Measurements from ENCODE around the gene ZCCHC14. TPM values are rescaled to one million over a fixed set of nuclear protein-coding genes. Genes with fewer than 3 reads are reported as not detected.
A peak's percentile ranks its signal among the peaks of the same experiment; 100 is the strongest.
"Not testable (repeated sequence)": the region's sequence is repeated elsewhere in the genome, so short reads cannot be mapped to it uniquely, and the experiment has no call there.

Gene ZCCHC14
- total RNA-seq, 2 experiments from 2014 or later, result 4.6 to 5.9 TPM

DNA sequence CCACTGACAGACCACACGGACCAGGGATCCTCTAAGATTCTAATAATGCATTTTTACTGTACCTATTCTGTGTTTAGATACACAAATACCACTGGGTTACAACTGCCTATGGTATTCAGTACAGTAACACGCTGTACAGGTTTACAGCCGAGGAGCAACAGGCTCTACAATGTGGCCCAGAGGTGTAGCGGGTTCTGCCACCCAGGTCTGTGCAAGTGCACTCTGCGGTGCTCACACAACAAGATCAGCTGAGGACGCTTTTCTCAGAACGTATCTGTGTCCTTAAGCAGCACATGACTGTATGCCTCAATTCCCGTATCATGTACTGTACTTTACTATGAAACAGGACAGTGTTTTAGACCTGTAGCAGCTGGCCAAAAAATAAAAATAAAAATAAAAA, 6.5 kb downstream of the ZCCHC14 start:
- CTCF ChIA-PET, result interaction anchor here (0.8 to 1.6 kb wide), 4 partner anchors 9 to 150 kb away, joined by 3 to 6 read pairs (median 3); no protein-coding TSS in a partner anchor
- peak overlapping the region; percentile 79 for H3K27ac Mint-ChIP-seq
- DNase-seq, result no peak

DNA sequence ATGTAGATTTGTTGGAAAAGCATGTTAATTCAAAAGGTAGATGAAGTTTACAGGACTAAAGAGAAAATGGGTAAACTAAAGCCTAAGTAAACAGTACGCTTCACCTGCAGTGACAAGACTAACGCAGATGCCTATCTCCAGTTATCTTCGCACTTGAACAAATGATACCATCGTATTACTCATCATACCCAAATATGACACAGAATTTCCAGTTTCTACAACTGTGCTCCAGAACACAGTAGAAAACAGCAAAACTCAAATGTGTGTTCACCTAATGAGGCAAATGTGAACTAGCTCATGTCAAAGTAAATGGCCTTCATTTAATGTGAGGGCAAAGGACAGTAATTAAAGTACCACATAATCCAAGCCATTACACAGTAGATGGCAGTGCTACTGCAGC, 7.0 kb downstream of the ZCCHC14 start:
- ChIA-PET CTCF (interaction anchor here (0.8 to 1.2 kb wide), 3 partner anchors 8 to 62 kb away, joined by 3 read pairs; no protein-coding TSS in a partner anchor), POLR2A (interaction anchor here (0.7 to 2.1 kb wide), 2 partner anchors 21 to 1725 kb away, joined by 3 to 6 read pairs; no protein-coding TSS in a partner anchor)
- H3K9me3 Mint-ChIP-seq; intact Hi-C loops (cut with micrococcal nuclease); H3K36me3 Mint-ChIP-seq (ENCODE audit: low read depth); H3K4me3 Mint-ChIP-seq; H3K27me3 Mint-ChIP-seq: not testable (repeated sequence)
- Mint-ChIP-seq H3K4me1 (ENCODE audit: low read depth) (peaks cover 81% of the 10 kb centered on the region), H3K27ac (peak overlapping the region; percentile 79)
- DNase-seq (peak; percentile 19), ATAC-seq (peak; percentile 67)

More for the DNA sequence above, 6.5 kb downstream of the ZCCHC14 start:
- ATAC-seq, result no peak
- intact Hi-C loops (cut with micrococcal nuclease), result no loop called here
- no peaks in the 10 kb centered on the region for H3K9me3 Mint-ChIP-seq
- peaks cover 82% of the 10 kb centered on the region for H3K4me1 Mint-ChIP-seq (ENCODE audit: low read depth)
- no peak for TF ChIP-seq CTCF (IDR thresholded peaks at IDR 0.05)
- POLR2A ChIA-PET, result interaction anchor here (2.1 kb wide), 1 partner anchor 21 kb away, joined by 6 read pairs; no protein-coding TSS in a partner anchor
- H3K36me3 Mint-ChIP-seq (ENCODE audit: low read depth), result peaks cover 3% of the 10 kb centered on the region
- H3K4me3 Mint-ChIP-seq, result no peak overlapping the region
- no peaks in the 10 kb centered on the region for H3K27me3 Mint-ChIP-seq

GRCh38 chr16:87484487-87485331, 8.1 kb downstream of the ZCCHC14 start:
- DNase-seq (no peak), ATAC-seq (no peak)
- intact Hi-C loops (cut with micrococcal nuclease), result no loop called here
- Mint-ChIP-seq H3K27ac (peak overlapping the region; percentile 79), H3K4me1 (ENCODE audit: low read depth) (peaks cover 74% of the 10 kb centered on the region), H3K27me3 (no peaks in the 10 kb centered on the region), H3K4me3 (no peak overlapping the region), H3K36me3 (ENCODE audit: low read depth) (peaks cover 1% of the 10 kb centered on the region), H3K9me3 (no peaks in the 10 kb centered on the region)
- no peak for TF ChIP-seq CTCF (IDR thresholded peaks at IDR 0.05)
- ChIA-PET POLR2A (interaction anchor here (0.7 to 2.1 kb wide), 2 partner anchors 19 to 1724 kb away, joined by 3 to 6 read pairs; no protein-coding TSS in a partner anchor), CTCF (interaction anchor here (1.2 kb wide), 1 partner anchor 19 kb away, joined by 3 read pairs; no protein-coding TSS in a partner anchor)

GRCh38 chr16:87483481-87483880, 9.3 kb downstream of the ZCCHC14 start:
- peaks cover 62% of the 10 kb centered on the region for H3K4me1 Mint-ChIP-seq (ENCODE audit: low read depth)

DNA sequence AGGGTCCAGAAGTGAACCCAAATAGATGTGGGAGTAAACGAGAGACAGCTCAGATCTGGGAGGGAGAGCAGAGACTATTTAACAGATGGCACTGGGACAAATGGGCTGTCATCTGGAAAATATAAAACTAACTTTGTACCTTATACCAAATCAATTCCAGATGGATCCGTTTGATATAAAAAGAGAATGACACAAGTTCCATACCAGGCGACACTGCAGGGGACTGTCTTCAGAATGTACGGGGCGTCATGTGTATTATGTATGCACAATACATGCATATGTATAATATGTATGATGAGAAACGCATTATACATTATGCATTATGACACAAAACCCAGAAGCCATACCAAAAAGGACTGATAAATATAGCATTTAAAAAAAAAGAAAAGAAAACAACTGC, 10.2 kb downstream of the ZCCHC14 start:
- H3K36me3 Mint-ChIP-seq (ENCODE audit: low read depth); CTCF ChIA-PET; H3K9me3 Mint-ChIP-seq; H3K4me3 Mint-ChIP-seq; intact Hi-C loops (cut with micrococcal nuclease); DNase-seq; H3K27me3 Mint-ChIP-seq; ATAC-seq; POLR2A ChIA-PET; H3K27ac Mint-ChIP-seq: not testable (repeated sequence)
- H3K4me1 Mint-ChIP-seq (ENCODE audit: low read depth), result peaks cover 63% of the 10 kb centered on the region

More at GRCh38 chr16:87483481-87483880, 9.3 kb downstream of the ZCCHC14 start:
- no peak for TF ChIP-seq CTCF (IDR thresholded peaks at IDR 0.05)
- intact Hi-C loops (cut with micrococcal nuclease), result no loop called here
- DNase-seq (no peak), ATAC-seq (no peak)
- CTCF ChIA-PET, result no interaction called here
- POLR2A ChIA-PET, result no interaction called here
- Mint-ChIP-seq H3K4me3 (no peak overlapping the region), H3K27me3 (no peaks in the 10 kb centered on the region), H3K27ac (no peak overlapping the region), H3K36me3 (ENCODE audit: low read depth) (peaks cover 1% of the 10 kb centered on the region), H3K9me3 (no peaks in the 10 kb centered on the region)

DNA sequence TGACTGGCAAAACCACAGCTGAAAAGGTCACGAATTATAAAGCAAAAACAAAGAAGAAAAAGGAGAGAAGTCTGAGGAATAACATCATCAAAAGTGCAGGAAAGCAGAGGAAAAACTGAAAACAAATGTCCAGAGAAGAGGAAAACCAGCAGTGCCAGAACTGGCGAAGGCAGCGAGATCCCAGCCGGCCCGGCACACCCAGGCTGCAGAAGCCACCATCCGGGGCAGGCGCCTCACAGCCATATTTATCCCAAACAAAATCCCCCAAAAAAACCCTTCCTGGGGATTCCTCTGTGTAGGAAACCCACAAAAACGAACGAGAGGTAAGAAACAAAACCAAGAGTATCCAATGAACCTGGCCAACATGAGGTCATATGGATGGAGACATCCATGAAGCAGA, 10.6 kb downstream of the ZCCHC14 start:
- H3K36me3 Mint-ChIP-seq (ENCODE audit: low read depth), result peaks cover 1% of the 10 kb centered on the region

DNA sequence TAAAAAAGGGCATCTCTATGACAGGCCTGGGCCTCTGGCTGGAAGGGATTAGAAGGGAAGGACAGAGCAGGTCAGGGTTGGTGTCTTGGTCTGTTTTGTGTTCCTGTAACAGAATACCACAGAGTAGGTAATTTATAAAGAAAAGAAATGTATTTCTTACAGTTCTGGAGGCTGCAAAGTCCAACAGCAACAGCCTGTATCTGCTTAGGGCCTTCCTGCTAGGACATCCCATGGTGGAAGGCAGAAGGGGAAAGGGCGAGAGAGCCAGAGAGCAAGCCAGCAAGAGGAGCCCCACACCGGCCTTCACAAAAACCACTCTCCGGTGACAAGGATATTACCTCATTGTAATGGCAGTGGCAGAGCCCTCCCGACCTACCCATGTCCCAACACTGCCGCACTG, 11.1 kb downstream of the ZCCHC14 start:
- CTCF ChIA-PET; H3K9me3 Mint-ChIP-seq; H3K27ac Mint-ChIP-seq; intact Hi-C loops (cut with micrococcal nuclease); DNase-seq; H3K27me3 Mint-ChIP-seq; H3K4me3 Mint-ChIP-seq; ATAC-seq; H3K36me3 Mint-ChIP-seq (ENCODE audit: low read depth): not testable (repeated sequence)
- peaks cover 54% of the 10 kb centered on the region for H3K4me1 Mint-ChIP-seq (ENCODE audit: low read depth)
- POLR2A ChIA-PET, result interaction anchor here (1.5 kb wide), 1 partner anchor 12 kb away, joined by 6 read pairs; no protein-coding TSS in a partner anchor

More for the DNA sequence above, 10.6 kb downstream of the ZCCHC14 start:
- Mint-ChIP-seq H3K4me1 (ENCODE audit: low read depth) (peaks cover 59% of the 10 kb centered on the region), H3K4me3 (no peak overlapping the region), H3K27ac (no peak overlapping the region), H3K27me3 (no peaks in the 10 kb centered on the region), H3K9me3 (no peaks in the 10 kb centered on the region)
- CTCF ChIA-PET, result no interaction called here
- DNase-seq (no peak), ATAC-seq (no peak)
- POLR2A ChIA-PET, result no interaction called here
- TF ChIP-seq CTCF (IDR thresholded peaks at IDR 0.05), result no peak
- intact Hi-C loops (cut with micrococcal nuclease), result no loop called here

Measured in activated CD8-positive, alpha-beta T cell treated with anti-CD3 and anti-CD28 coated beads for 36 hours (primary cell).